GM19025 (cell line): Measurements from ENCODE around the gene OFD1.

Experiments used
- ATAC-seq: cut with Tn5 transposase; IDR thresholded peaks from one replicate; pipeline ENCODE4 v1.9.1; 2021; ENCODE audit warnings: mild to moderate bottlenecking, low read depth, moderate library complexity; ENCODE audit not compliant: unreplicated experiment

Gene OFD1

DNA sequence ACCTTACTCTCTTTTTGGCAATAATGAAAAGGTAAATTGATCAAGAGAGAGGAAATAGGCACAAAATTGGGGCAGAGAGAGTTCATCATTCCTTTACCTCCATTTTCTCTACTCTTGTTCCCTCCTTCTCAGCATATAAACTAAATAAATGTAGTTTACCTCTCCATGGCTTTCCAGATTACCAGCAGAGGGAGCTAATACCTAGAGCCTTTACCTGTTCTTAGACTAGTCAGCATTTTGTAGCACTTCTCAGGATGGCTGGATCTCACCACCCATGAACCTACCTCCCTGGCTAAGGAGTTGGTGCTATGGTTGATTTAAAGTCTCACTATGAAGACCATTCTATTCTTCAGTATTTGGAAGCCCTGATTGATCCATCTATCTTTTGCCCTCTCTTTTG, 15.7 kb downstream of the OFD1 start:
- no peak for ATAC-seq

GRCh38 chrX:13750812-13751211, 16.3 kb downstream of the OFD1 start:
- ATAC-seq = no peak

DNA sequence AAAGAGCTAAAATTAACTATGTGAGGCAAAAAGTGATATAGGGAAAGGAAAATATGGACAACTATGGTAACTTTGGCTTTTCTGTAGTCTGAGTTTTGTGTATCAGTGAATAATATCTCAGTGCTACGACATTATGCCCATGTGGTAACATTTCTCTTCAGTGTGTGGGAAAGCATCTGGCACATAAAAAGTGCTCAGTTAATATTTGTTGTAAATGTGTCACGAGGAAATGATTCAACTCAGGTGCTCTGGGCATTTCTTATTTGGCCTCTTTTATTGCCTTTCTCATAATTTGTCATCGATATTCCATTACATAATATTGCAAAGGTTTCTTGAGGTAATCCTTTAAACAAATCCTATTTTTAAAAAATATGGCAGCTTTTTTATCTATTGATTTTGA, 17.6 kb downstream of the OFD1 start:
- ATAC-seq = no peak

- no peak for ATAC-seq
These were observed 18.1 kb downstream of the OFD1 start for GRCh38 chrX:13752646-13753045.

GRCh38 chrX:13754765-13755164, 20.2 kb downstream of the OFD1 start:
- no peak for ATAC-seq

- no peak for ATAC-seq
These were observed 20.7 kb downstream of the OFD1 start for GRCh38 chrX:13755254-13755653.

DNA sequence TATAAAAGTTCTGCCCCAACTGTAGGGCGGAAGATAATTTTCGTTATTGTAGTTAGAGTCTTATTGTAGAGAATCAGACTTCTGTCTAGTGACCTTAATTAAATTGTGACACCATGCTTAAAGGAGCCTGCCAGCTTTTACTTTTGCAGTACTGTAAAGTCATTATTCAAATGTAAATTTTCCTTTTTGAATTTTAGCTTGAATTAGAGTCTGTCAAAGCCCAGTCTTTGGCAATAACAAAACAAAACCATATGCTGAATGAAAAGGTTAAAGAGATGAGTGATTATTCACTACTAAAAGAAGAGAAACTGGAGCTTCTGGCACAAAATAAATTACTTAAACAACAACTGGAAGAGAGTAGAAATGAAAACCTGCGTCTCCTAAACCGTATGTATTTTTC, 21.8 kb downstream of the OFD1 start:
- ATAC-seq = no peak

- peak; percentile 62 for ATAC-seq
These were observed 24.7 kb downstream of the OFD1 start for GRCh38 chrX:13759152-13759718.

- no peak for ATAC-seq
These were observed 25.9 kb downstream of the OFD1 start for GRCh38 chrX:13760426-13760825.

- ATAC-seq = peak; percentile 48
These were observed 27.3 kb downstream of the OFD1 start for GRCh38 chrX:13761606-13762414.

DNA sequence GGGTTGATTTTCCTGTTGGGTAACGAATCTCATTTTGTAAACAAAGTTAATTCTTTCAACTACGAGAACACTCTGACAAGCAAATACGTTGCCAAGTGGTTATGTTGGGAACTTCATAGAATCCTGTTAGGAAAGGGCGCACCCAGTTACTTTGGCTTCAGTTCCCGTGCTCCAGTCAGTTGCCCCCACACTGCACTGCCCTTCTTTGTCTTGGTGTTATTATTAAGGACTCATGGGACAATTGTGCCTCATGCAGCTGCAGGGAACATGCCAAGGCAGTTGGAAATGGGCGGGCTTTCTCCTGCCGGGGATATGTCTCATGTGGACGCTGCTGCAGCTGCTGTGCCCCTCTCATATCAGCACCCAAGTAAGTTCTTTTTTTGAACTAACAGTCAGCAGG, 28.9 kb downstream of the OFD1 start:
- no peak for ATAC-seq

- ATAC-seq = no peak
These were observed 29.7 kb downstream of the OFD1 start for GRCh38 chrX:13764281-13764680.

DNA sequence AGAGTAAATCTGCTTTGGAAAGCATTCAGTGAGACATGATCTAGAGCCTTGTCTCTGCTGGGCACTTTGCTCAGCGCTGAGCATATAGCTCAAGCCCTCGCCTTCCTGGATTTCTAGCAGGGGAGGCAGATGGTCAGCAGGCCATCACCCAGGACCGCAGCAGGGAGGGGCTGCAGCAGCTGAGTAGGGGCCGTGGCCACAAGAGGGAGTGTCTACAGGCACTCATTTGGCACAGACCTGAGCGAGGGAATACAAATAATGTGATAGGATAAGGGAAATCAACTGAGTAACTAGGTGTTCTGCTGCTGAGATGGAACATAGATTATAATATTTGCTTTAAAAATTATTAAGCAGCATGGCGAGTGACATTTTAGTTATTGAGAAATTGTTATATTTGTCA, 30.2 kb downstream of the OFD1 start:
- no peak for ATAC-seq

GRCh38 chrX:13768939-13769338, 34.4 kb downstream of the OFD1 start:
- ATAC-seq = no peak

DNA sequence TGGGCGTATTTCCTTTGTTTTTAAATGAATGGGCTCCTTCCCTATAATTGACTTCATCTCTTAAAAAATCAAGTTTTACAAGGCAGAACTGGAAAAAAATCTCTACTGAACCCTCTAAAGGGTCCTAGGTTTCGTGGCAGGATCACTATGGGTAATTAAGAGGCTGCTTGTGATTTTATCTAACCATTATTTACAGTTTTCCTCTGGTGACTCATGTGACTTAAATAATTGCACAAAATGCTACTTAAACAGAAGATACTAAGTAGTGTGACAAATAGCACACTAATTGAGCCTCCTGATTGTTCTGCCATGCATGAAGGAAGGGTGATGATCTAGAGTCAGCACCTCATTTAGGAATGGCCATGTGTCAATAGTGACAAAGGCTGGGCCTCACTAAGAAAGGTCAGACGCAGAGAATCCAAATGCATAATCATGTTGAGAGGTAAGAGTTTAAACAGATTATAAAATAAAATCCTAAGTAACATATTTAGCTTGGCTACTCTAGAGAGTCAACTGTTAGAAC, 35.5 kb downstream of the OFD1 start:
- no peak for ATAC-seq

GRCh38 chrX:13774696-13775095, 40.1 kb downstream of the OFD1 start:
- no peak for ATAC-seq

DNA sequence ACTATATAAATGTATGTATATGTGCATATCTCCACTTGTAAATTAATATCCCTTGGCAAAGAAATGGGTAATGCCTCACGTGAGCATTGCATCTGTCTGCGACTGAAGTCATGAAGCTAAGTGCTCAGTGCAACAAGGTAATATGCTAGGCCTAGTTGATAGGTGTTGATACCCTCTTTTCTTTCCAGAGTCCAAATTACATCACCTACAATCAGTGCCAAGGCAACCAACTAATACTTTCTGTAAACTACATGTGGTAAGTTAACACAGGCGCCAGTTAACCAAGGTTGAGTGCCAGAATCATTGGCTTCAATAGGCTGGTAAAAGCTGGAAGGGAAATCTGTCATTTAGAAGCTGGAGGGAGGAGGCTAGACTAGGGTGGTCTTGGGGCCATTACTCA, 41.3 kb downstream of the OFD1 start:
- ATAC-seq = no peak

DNA sequence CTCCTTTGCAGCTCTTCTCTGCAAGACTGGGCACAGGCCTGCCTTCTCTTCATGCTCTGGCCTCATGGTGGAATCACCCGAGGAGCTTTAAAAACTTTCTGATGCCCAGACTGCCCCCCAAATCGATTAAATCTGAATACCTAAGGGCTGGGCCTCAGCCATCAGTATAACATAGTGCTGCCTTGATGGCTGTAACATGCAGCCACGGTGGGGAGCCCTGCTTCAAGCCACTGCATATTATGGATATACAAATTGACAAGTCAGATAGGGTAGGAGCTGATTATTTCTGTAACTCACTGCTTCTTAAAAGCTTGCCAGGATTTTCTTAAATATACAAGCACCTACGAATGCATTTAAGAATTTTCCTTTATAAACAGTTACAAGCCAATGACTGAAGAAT, 41.8 kb downstream of the OFD1 start:
- ATAC-seq = no peak

DNA sequence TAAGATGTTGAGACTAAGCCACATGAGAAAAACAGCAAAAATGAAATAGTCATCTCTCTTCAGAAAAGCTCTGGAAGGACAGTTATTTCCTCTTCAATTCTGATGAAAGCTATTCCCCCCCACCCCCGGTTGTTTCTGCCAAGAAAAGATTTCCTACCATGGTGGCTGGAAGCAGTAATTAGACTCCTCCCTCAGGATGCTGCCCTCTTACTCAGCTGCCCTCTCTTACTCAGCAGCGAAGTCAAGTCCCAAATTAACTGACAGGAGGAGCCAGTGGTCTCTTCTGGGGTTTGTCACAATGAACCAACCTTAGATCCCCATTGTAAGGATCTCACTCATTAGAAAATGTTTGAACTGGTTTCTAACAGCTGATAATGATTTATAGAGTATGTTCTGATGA, 44.4 kb downstream of the OFD1 start:
- ATAC-seq = no peak

DNA sequence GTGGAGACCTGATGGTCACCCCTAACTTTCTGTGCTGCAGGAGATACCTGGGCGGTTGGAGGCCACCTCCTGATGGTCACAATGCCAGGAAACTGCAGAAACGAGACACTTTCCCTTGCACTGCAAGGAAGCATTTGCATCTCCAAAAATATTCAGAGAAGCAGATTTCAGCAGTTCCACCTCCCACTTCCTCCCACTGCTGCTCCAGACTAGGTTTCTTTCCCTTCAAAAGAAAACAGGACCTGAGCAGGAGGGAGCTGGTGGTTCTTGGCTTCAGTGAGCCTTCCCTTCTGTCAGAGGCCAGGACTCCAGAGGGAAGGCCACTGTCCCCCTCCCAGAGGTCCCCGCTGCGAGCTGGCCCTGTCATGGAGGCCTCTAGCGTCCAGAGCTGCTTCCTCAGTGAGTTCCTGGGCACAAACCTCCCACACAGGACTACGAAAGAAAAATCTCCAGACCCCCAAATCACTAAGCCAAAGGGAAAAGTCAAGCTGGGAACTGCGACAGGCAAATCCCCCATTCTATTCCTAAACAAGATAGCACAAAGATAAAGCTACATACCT, 46.4 kb downstream of the OFD1 start:
- no peak for ATAC-seq

DNA sequence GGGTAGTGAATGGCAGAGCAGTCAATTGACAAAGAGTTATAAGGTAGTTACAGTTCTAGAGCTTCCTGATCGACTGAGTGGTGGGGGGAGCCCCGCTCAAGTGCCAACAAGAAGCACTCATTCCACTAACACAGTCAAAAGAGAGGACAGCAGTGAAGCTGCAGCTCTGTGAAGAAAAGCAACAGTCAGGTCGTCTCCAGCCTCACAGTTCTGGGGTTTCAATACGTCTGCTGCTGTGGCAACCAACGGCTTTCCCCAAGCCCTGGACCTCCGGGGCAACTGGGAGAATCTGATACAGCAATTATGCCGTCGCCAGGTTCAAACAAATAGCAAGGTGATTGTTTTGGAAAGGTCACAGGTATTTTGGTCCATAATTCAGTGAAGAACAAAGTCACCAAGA, 51.5 kb downstream of the OFD1 start:
- no peak for ATAC-seq
